Large intestine (tissue), 3 donors: ENCODE data around the gene AUTS2. TPM values are rescaled to one million over a fixed set of nuclear protein-coding genes. Genes with fewer than 3 reads are reported as not detected.
"Not testable (repeated sequence)": the region's sequence is repeated elsewhere in the genome, so short reads cannot be mapped to it uniquely, and the experiment has no call there.

Experiments used
- DNase-seq, 2 donors: peaks; one replicate each; pipeline versions ENCODE4 v3.0.0 to v3.0.0-alpha.2; 2013
- H3K27ac ChIP-seq: one replicate; pipeline ENCODE4 v1.5.1; 2013; ENCODE audit warnings: low read length
- H3K27me3 ChIP-seq: 2 replicates; pipeline ENCODE4 v1.6.1; 2013; ENCODE audit warnings: low read length; ENCODE audit not compliant: control insufficient read depth, insufficient read depth
- H3K36me3 ChIP-seq: 2 replicates; pipeline ENCODE4 v1.6.1; 2013; ENCODE audit warnings: low read length; ENCODE audit not compliant: control insufficient read depth, insufficient read depth
- H3K4me1 ChIP-seq: one replicate; pipeline ENCODE4 v1.6.1; 2013; ENCODE audit warnings: low read length; ENCODE audit not compliant: control insufficient read depth, insufficient read depth
- H3K4me3 ChIP-seq: one replicate; pipeline ENCODE4 v1.5.1; 2013; ENCODE audit warnings: low read length
- H3K9me3 ChIP-seq: one replicate; pipeline ENCODE4 v1.6.1; 2013; ENCODE audit warnings: mild to moderate bottlenecking, low read depth, low read length, moderate library complexity; ENCODE audit not compliant: control insufficient read depth
- WGBS: methylation state at CpG from one replicate; pipeline ENCODE4 v1.1.5; 2013; ENCODE audit warnings: low lambda C conversion rate; ENCODE audit not compliant: insufficient coverage; 5-methylcytosine and 5-hydroxymethylcytosine counted together
- polyA plus RNA-seq: library from polyadenylated mRNA; unstranded; fragments of 120-200 nt; gene quantifications from one replicate; pipeline ENCODE4 v1.2.1, GENCODE V29; 2013

The AUTS2 gene
- polyA plus RNA-seq, 1 donor: 51.3 TPM

- WGBS: 40% methylated on average over 1 of the region's 11 CpGs
- H3K27me3 ChIP-seq: peaks cover 3% of the 10 kb centered on the region
- H3K27ac ChIP-seq: peak overlapping the region; percentile 79
- H3K9me3 ChIP-seq: no peaks in the 10 kb centered on the region
- DNase-seq: peak; percentile 48 to 85
- H3K4me3 ChIP-seq: no peak overlapping the region
- peaks cover 37% of the 10 kb centered on the region for H3K4me1 ChIP-seq
- H3K36me3 ChIP-seq: no peaks in the 10 kb centered on the region
Measured at GRCh38 chr7:70590126-70590854, 992.0 kb downstream of the AUTS2 start.

GRCh38 chr7:70591643-70592042, 993.4 kb downstream of the AUTS2 start:
- H3K4me3 ChIP-seq: no peak overlapping the region
- peaks cover 43% of the 10 kb centered on the region for H3K4me1 ChIP-seq
- peaks cover 14% of the 10 kb centered on the region for H3K27me3 ChIP-seq
- whole genome bisulfite sequencing: 100% methylated on average over 2 of the region's 8 CpGs
- H3K9me3 ChIP-seq: no peaks in the 10 kb centered on the region
- H3K27ac ChIP-seq: no peak overlapping the region
- DNase-seq: no peak
- H3K36me3 ChIP-seq: no peaks in the 10 kb centered on the region

- Histone ChIP-seq H3K36me3 (no peaks in the 10 kb centered on the region), H3K9me3 (no peaks in the 10 kb centered on the region), H3K27me3 (peaks cover 19% of the 10 kb centered on the region), H3K27ac (no peak overlapping the region), H3K4me1 (peaks cover 38% of the 10 kb centered on the region), H3K4me3 (no peak overlapping the region)
- 80% methylated on average over 1 of the region's 4 CpGs for WGBS
- no peak for DNase-seq
Measured at GRCh38 chr7:70592171-70592570, 993.9 kb downstream of the AUTS2 start.

- Histone ChIP-seq H3K9me3 (no peaks in the 10 kb centered on the region), H3K4me1 (peaks cover 25% of the 10 kb centered on the region), H3K36me3 (no peaks in the 10 kb centered on the region), H3K27me3 (peaks cover 21% of the 10 kb centered on the region), H3K27ac (no peak overlapping the region), H3K4me3 (no peak overlapping the region)
- WGBS: no CpG with 5 or more reads among the region's 4 CpGs
- DNase-seq: no peak
Measured at GRCh38 chr7:70594170-70594569, 995.9 kb downstream of the AUTS2 start.

- WGBS: 100% methylated on average over 3 of the region's 7 CpGs
- H3K9me3 ChIP-seq, DNase-seq, H3K36me3 ChIP-seq, H3K4me3 ChIP-seq, H3K27ac ChIP-seq: not testable (repeated sequence)
- Histone ChIP-seq H3K4me1 (peaks cover 27% of the 10 kb centered on the region), H3K27me3 (peaks cover 21% of the 10 kb centered on the region)
Measured at GRCh38 chr7:70594885-70595284, 996.6 kb downstream of the AUTS2 start.

GRCh38 chr7:70595370-70595754, 997.1 kb downstream of the AUTS2 start:
- no peak for DNase-seq
- Histone ChIP-seq H3K36me3 (no peaks in the 10 kb centered on the region), H3K4me3 (no peak overlapping the region), H3K9me3 (no peaks in the 10 kb centered on the region), H3K27me3 (peaks cover 21% of the 10 kb centered on the region), H3K4me1 (peaks cover 28% of the 10 kb centered on the region), H3K27ac (no peak overlapping the region)
- no CpG with 5 or more reads among the region's 6 CpGs for WGBS

- peaks cover 22% of the 10 kb centered on the region for H3K4me1 ChIP-seq
- H3K27me3 ChIP-seq: peaks cover 21% of the 10 kb centered on the region
- no peak overlapping the region for H3K27ac ChIP-seq
- peak overlapping the region; percentile 28 for H3K4me3 ChIP-seq
- H3K9me3 ChIP-seq: no peaks in the 10 kb centered on the region
- peak in 1 of 2 donors; percentile 62 for DNase-seq
- no CpG with 5 or more reads among the region's 82 CpGs for WGBS
- H3K36me3 ChIP-seq: no peaks in the 10 kb centered on the region
Measured at GRCh38 chr7:70595755-70596597, 997.7 kb downstream of the AUTS2 start.

- Histone ChIP-seq H3K4me3 (peak overlapping the region; percentile 28), H3K4me1 (peaks cover 19% of the 10 kb centered on the region), H3K9me3 (no peaks in the 10 kb centered on the region), H3K36me3 (no peaks in the 10 kb centered on the region), H3K27me3 (peaks cover 21% of the 10 kb centered on the region), H3K27ac (no peak overlapping the region)
- DNase-seq: no peak
- no CpG with 5 or more reads among the region's 11 CpGs for WGBS
Measured at GRCh38 chr7:70596598-70596913, 998.3 kb downstream of the AUTS2 start.

GRCh38 chr7:70597066-70597465, 998.8 kb downstream of the AUTS2 start:
- no peak overlapping the region for H3K27ac ChIP-seq

GRCh38 chr7:70598976-70599375, 1000.7 kb downstream of the AUTS2 start:
- peaks cover 21% of the 10 kb centered on the region for H3K27me3 ChIP-seq
- no peaks in the 10 kb centered on the region for H3K9me3 ChIP-seq
- no peak overlapping the region for H3K4me3 ChIP-seq
- DNase-seq: peak; percentile 93 to 98
- H3K36me3 ChIP-seq: no peaks in the 10 kb centered on the region
- H3K27ac ChIP-seq: peak overlapping the region; percentile 60
- WGBS: no CpG with 5 or more reads among the region's 2 CpGs
- H3K4me1 ChIP-seq: peaks cover 19% of the 10 kb centered on the region

More at GRCh38 chr7:70597066-70597465, 998.8 kb downstream of the AUTS2 start:
- DNase-seq: no peak
- Histone ChIP-seq H3K36me3 (no peaks in the 10 kb centered on the region), H3K27me3 (peaks cover 21% of the 10 kb centered on the region), H3K4me1 (peaks cover 19% of the 10 kb centered on the region), H3K9me3 (no peaks in the 10 kb centered on the region), H3K4me3 (no peak overlapping the region)
- 50% methylated on average over 2 of the region's 5 CpGs for WGBS
